HG02571 (cell line): Measurements from ENCODE around the gene PNMT.

Source experiments
- ATAC-seq: cut with Tn5 transposase; IDR thresholded peaks from one replicate; pipeline ENCODE4 v1.9.1; 2021; ENCODE audit warnings: mild to moderate bottlenecking, moderate library complexity; ENCODE audit not compliant: unreplicated experiment

Gene PNMT

GRCh38 chr17:39667945-39668924 lies at the start of gene PNMT:
Gene PNMT, plus strand, starts transcription at chr17:39668453. Its CDS starts 23 bp downstream, at chr17:39668476.
- ATAC-seq, result no peak

GRCh38 chr17:39618956-39619785 lies 49.1 kb upstream of the PNMT start:
- ATAC-seq, result no peak

GRCh38 chr17:39619786-39620101 lies 48.5 kb upstream of the PNMT start:
- no peak for ATAC-seq

GRCh38 chr17:39621523-39622379 lies 46.5 kb upstream of the PNMT start:
- ATAC-seq, result no peak

GRCh38 chr17:39622380-39623006 lies 45.8 kb upstream of the PNMT start:
- ATAC-seq, result no peak

- no peak for ATAC-seq
These were observed 44.8 kb upstream of the PNMT start for GRCh38 chr17:39623356-39623950.

- no peak for ATAC-seq
These were observed 43.9 kb upstream of the PNMT start for GRCh38 chr17:39624313-39624712.

GRCh38 chr17:39625198-39625785 lies 43.0 kb upstream of the PNMT start:
- ATAC-seq, result no peak

- ATAC-seq, result no peak
These were observed 41.8 kb upstream of the PNMT start, which contains the start of gene PPP1R1B for GRCh38 chr17:39626171-39627046. Gene PPP1R1B, plus strand, starts transcription at chr17:39626952. Its CDS starts 441 bp downstream, at chr17:39627393.

- no peak for ATAC-seq
These were observed 41.1 kb upstream of the PNMT start for GRCh38 chr17:39627047-39627711.

- no peak for ATAC-seq
These were observed 40.3 kb upstream of the PNMT start for GRCh38 chr17:39627712-39628516.

- no peak for ATAC-seq
These were observed 39.4 kb upstream of the PNMT start for GRCh38 chr17:39628655-39629493.

- ATAC-seq, result no peak
These were observed 38.8 kb upstream of the PNMT start for GRCh38 chr17:39629494-39629880.

GRCh38 chr17:39629898-39630297 lies 38.4 kb upstream of the PNMT start:
- no peak for ATAC-seq

GRCh38 chr17:39631403-39631802 lies 36.9 kb upstream of the PNMT start:
- ATAC-seq, result no peak
